Measurements from ENCODE around the gene RS1. TPM values are rescaled to one million over a fixed set of nuclear protein-coding genes. Genes with fewer than 3 reads are reported as not detected.
A peak's percentile ranks its signal among the peaks of the same experiment; 100 is the strongest.

The RS1 gene
- total and polyA plus RNA-seq, 4 donors = 0.40 to 6.3 (median 3.1) TPM

GRCh38 chrX:18691431-18691830 lies 19.5 kb upstream of the RS1 start:
- 55 to 63% methylated on average over 1 of the region's 1 CpG for WGBS, 2 donors
- Histone ChIP-seq H3K36me3 (ENCODE audit: control insufficient read depth in 4 of 4, insufficient read depth in 4 of 4, low read length in 4 of 4) (no peaks in the 10 kb centered on the region), H3K9me3 (ENCODE audit: control insufficient read depth in 4 of 4, insufficient read depth in 3 of 4, low read length in 3 of 4) (peaks cover 0 to 5% (median 0%) of the 10 kb centered on the region in 4 donors), H3K27ac (ENCODE audit: low read depth in 1 of 2, low read length in 1 of 2) (no peak overlapping the region), H3K4me3 (no peak overlapping the region), H3K27me3 (ENCODE audit: control insufficient read depth in 3 of 3, insufficient read depth in 3 of 3, low read length in 2 of 3) (peaks cover 0 to 3% (median 0%) of the 10 kb centered on the region in 3 donors), H3K9ac (ENCODE audit: insufficient read depth in 1 of 2, low read length in 2 of 2) (no peak overlapping the region), H3K4me1 (ENCODE audit: control insufficient read depth in 5 of 5, insufficient read depth in 5 of 5, low read length in 5 of 5) (no peaks in the 10 kb centered on the region)
- ATAC-seq (ENCODE audit: insufficient read depth, low FRiP score) (no peak), DNase-seq (no peak)
- no peak for TF ChIP-seq CTCF (IDR thresholded peaks at IDR 0.05; ENCODE audit: control extremely low read depth, extremely low read depth)

- H3K4me3 ChIP-seq = no peak overlapping the region
- no peak for TF ChIP-seq CTCF (IDR thresholded peaks at IDR 0.05; ENCODE audit: control extremely low read depth, extremely low read depth)
- peaks cover 0 to 6% (median 3%) of the 10 kb centered on the region in 3 donors for H3K27me3 ChIP-seq (ENCODE audit: control insufficient read depth in 3 of 3, insufficient read depth in 3 of 3, low read length in 2 of 3)
- 50 to 79% methylated on average over 7 of the region's 7 CpGs for WGBS, 2 donors
- ATAC-seq (ENCODE audit: insufficient read depth, low FRiP score) = no peak
- no peak overlapping the region for H3K27ac ChIP-seq (ENCODE audit: low read depth in 1 of 2, low read length in 1 of 2)
- peaks cover 0 to 2% (median 0%) of the 10 kb centered on the region in 4 donors for H3K9me3 ChIP-seq (ENCODE audit: control insufficient read depth in 4 of 4, insufficient read depth in 3 of 4, low read length in 3 of 4)
- no peak overlapping the region for H3K9ac ChIP-seq (ENCODE audit: insufficient read depth in 1 of 2, low read length in 2 of 2)
- no peaks in the 10 kb centered on the region for H3K36me3 ChIP-seq (ENCODE audit: control insufficient read depth in 4 of 4, insufficient read depth in 4 of 4, low read length in 4 of 4)
- H3K4me1 ChIP-seq (ENCODE audit: control insufficient read depth in 5 of 5, insufficient read depth in 5 of 5, low read length in 5 of 5) = no peaks in the 10 kb centered on the region
- peak in 1 of 3 donors; percentile 24 for DNase-seq
Measured at GRCh38 chrX:18687856-18688495, 16.1 kb upstream of the RS1 start.

GRCh38 chrX:18682979-18683387 lies 11.1 kb upstream of the RS1 start:
- H3K9ac ChIP-seq (ENCODE audit: insufficient read depth in 1 of 2, low read length in 2 of 2) = no peak overlapping the region
- no peak for DNase-seq
- H3K4me3 ChIP-seq = no peak overlapping the region
- no peaks in the 10 kb centered on the region for H3K4me1 ChIP-seq (ENCODE audit: control insufficient read depth in 5 of 5, insufficient read depth in 5 of 5, low read length in 5 of 5)
- H3K27ac ChIP-seq (ENCODE audit: low read depth in 1 of 2, low read length in 1 of 2) = no peak overlapping the region
- TF ChIP-seq CTCF (IDR thresholded peaks at IDR 0.05; ENCODE audit: control extremely low read depth, extremely low read depth) = no peak
- H3K27me3 ChIP-seq (ENCODE audit: control insufficient read depth in 3 of 3, insufficient read depth in 3 of 3, low read length in 2 of 3) = peaks cover 0 to 3% (median 3%) of the 10 kb centered on the region in 3 donors
- 74 to 76% methylated on average over 9 of the region's 9 CpGs for WGBS, 2 donors
- H3K36me3 ChIP-seq (ENCODE audit: control insufficient read depth in 4 of 4, insufficient read depth in 4 of 4, low read length in 4 of 4) = no peaks in the 10 kb centered on the region
- no peak for ATAC-seq (ENCODE audit: insufficient read depth, low FRiP score)
- no peaks in the 10 kb centered on the region for H3K9me3 ChIP-seq (ENCODE audit: control insufficient read depth in 4 of 4, insufficient read depth in 3 of 4, low read length in 3 of 4)

GRCh38 chrX:18681996-18682395 lies 10.1 kb upstream of the RS1 start:
- H3K9me3 ChIP-seq (ENCODE audit: control insufficient read depth in 4 of 4, insufficient read depth in 3 of 4, low read length in 3 of 4) = no peaks in the 10 kb centered on the region
- H3K36me3 ChIP-seq (ENCODE audit: control insufficient read depth in 4 of 4, insufficient read depth in 4 of 4, low read length in 4 of 4) = no peaks in the 10 kb centered on the region
- TF ChIP-seq CTCF (IDR thresholded peaks at IDR 0.05; ENCODE audit: control extremely low read depth, extremely low read depth) = no peak
- DNase-seq (no peak), ATAC-seq (ENCODE audit: insufficient read depth, low FRiP score) (no peak)
- H3K27me3 ChIP-seq (ENCODE audit: control insufficient read depth in 3 of 3, insufficient read depth in 3 of 3, low read length in 2 of 3) = peaks cover 0 to 5% (median 3%) of the 10 kb centered on the region in 3 donors
- H3K4me1 ChIP-seq (ENCODE audit: control insufficient read depth in 5 of 5, insufficient read depth in 5 of 5, low read length in 5 of 5) = no peaks in the 10 kb centered on the region
- no peak overlapping the region for H3K27ac ChIP-seq (ENCODE audit: low read depth in 1 of 2, low read length in 1 of 2)
- WGBS, 2 donors = 88 to 91% methylated on average over 6 of the region's 6 CpGs
- H3K4me3 ChIP-seq = no peak overlapping the region
- no peak overlapping the region for H3K9ac ChIP-seq (ENCODE audit: insufficient read depth in 1 of 2, low read length in 2 of 2)
